K562 (cell line): ENCODE measurements around the gene HSPA1L. TPM values are rescaled to one million over a fixed set of nuclear protein-coding genes. Genes with fewer than 3 reads are reported as not detected.

Source experiments
- CBX5 ChIP-seq: IDR thresholded peaks from 2 replicates; pipeline ENCODE4 v1.6.1; 2014; ENCODE audit warnings: low read depth, borderline replicate concordance
- GABPB1 ChIP-seq: sonication (generic); formaldehyde crosslinking; IDR thresholded peaks from 2 replicates; pipeline ENCODE4 v1.8.0; 2022; ENCODE audit warnings: mild to moderate bottlenecking, missing genetic modification reagents
- ILF3 ChIP-seq: fragments of 450-650 bp; IDR thresholded peaks from 2 replicates; pipeline ENCODE4 v1.6.1; 2018; ENCODE audit warnings: antibody characterized with exemption, mild to moderate bottlenecking, moderate library complexity, borderline replicate concordance
- MTA2 ChIP-seq: fragments of 450-650 bp; IDR thresholded peaks from 2 replicates; pipeline ENCODE4 v1.6.1; 2016; ENCODE audit warnings: low read depth
- NR3C1 ChIP-seq: sonication (generic); formaldehyde crosslinking; IDR thresholded peaks from 2 replicates; pipeline ENCODE4 v1.8.1; 2022; ENCODE audit warnings: missing genetic modification reagents
- NR4A1 ChIP-seq, 2 experiments: fragments of 250-450 bp in 1 of 2; fragments of 450-650 bp in 1 of 2; sonication (Bioruptor Pico) in 1 of 2; IDR thresholded peaks; 2 replicates each; pipeline versions ENCODE4 v1.4.0 to v1.6.1; 2016 to 2020; ENCODE audit warnings: mild to moderate bottlenecking in 2 of 2, missing compliant biosample characterization in 1 of 2, missing genetic modification characterization in 1 of 2, moderate library complexity in 1 of 2
- POLR2AphosphoS5 ChIP-seq: IDR thresholded peaks from 2 replicates; pipeline ENCODE4 v1.6.1; 2011; ENCODE audit warnings: mild to moderate bottlenecking, low read depth, low read length, moderate library complexity; ENCODE audit not compliant: control insufficient read depth, insufficient read depth
- PTTG1 ChIP-seq: fragments of 450-650 bp; IDR thresholded peaks from 2 replicates; pipeline ENCODE4 v1.6.1; 2016; ENCODE audit warnings: low read depth, mild to moderate bottlenecking, missing genetic modification characterization, missing compliant biosample characterization
- SIX5 ChIP-seq, 2 experiments: IDR thresholded peaks; 2 replicates each; pipeline ENCODE4 v1.6.1; 2011; ENCODE audit warnings: low read length in 2 of 2, borderline replicate concordance in 1 of 2, low read depth in 1 of 2, mild to moderate bottlenecking in 1 of 2, moderate library complexity in 1 of 2; ENCODE audit not compliant: insufficient read depth in 1 of 2
- TCF3 ChIP-seq: sonication (generic); formaldehyde crosslinking; IDR thresholded peaks from 2 replicates; pipeline ENCODE4 v1.4.0; 2020; ENCODE audit warnings: mild to moderate bottlenecking, missing genetic modification reagents
- XRCC5 ChIP-seq: fragments of 200-400 bp; formaldehyde crosslinking; IDR thresholded peaks from 2 replicates; pipeline ENCODE4 v1.6.1; 2017; ENCODE audit warnings: low read depth, mild to moderate bottlenecking, low read length
- ZBTB1 ChIP-seq: sonication (generic); formaldehyde crosslinking; IDR thresholded peaks from 2 replicates; pipeline ENCODE4 v1.8.1; 2023; ENCODE audit warnings: missing genetic modification reagents, low read depth, mild to moderate bottlenecking, borderline replicate concordance
- ZNF175 ChIP-seq: fragments of 200-800 bp; sonication (Bioruptor generic); IDR thresholded peaks from 2 replicates; pipeline ENCODE4 v1.6.1; 2016; ENCODE audit warnings: low read depth, mild to moderate bottlenecking, missing genetic modification characterization, missing compliant biosample characterization
- ZSCAN32 ChIP-seq: fragments of 450-650 bp; formaldehyde crosslinking; IDR thresholded peaks from 2 replicates; pipeline ENCODE4 v1.4.0; 2020; ENCODE audit warnings: mild to moderate bottlenecking, moderate library complexity
- polyA plus RNA-seq, 8 experiments: library from polyadenylated mRNA; depleted of rRNA in 4 of 8; stranded (reverse) in 5 of 8; unstranded in 3 of 8; fragments of >200 nt; fragmentation: Nextera tagmentation in 2 of 8; fragmentation: Illumina TruSeq in 1 of 8; extraction: Ambion mirVana in 2 of 8; extraction: Trizol in 1 of 8; gene quantifications; 2 replicates each; pipeline versions ENCODE4 v1.2.1 to v1.2.3, GENCODE V29; 2011 to 2014; ENCODE audit warnings: inconsistent platforms in 1 of 8, missing spikeins in 1 of 8
- total RNA-seq, 7 experiments: library from RNA; depleted of rRNA in 6 of 7; stranded (reverse); fragments of >200 nt in 6 of 7; fragmentation: Illumina TruSeq in 2 of 7; extraction: Trizol in 2 of 7; gene quantifications; 2 replicates each; pipeline versions ENCODE4 v1.2.1 to v1.2.3, GENCODE V29; 2011 to 2021; ENCODE audit warnings: low replicate concordance in 1 of 7
- TF ChIP-seq, protein P1 (sequence below): fragments of 250-450 bp; sonication (Bioruptor Pico); IDR thresholded peaks from 2 replicates; pipeline ENCODE4 v1.5.0; 2020; ENCODE audit warnings: mild to moderate bottlenecking
- TF ChIP-seq, protein P2 (sequence below): sonication (generic); formaldehyde crosslinking; IDR thresholded peaks from 2 replicates; pipeline ENCODE4 v1.5.0; 2020; ENCODE audit warnings: missing genetic modification reagents
- TF ChIP-seq, protein P3 (sequence below): IDR thresholded peaks from 3 replicates; pipeline ENCODE4 v1.6.1; 2011; ENCODE audit warnings: borderline replicate concordance, mild to moderate bottlenecking, moderate library complexity; ENCODE audit not compliant: insufficient read length; ENCODE audit errors: extremely low read depth
- TF ChIP-seq, protein P4 (sequence below): fragments of 250-450 bp; sonication (Bioruptor Pico); IDR thresholded peaks from 2 replicates; pipeline ENCODE4 v1.5.0; 2022; ENCODE audit warnings: mild to moderate bottlenecking

The HSPA1L gene
- total and polyA plus RNA-seq, 9 of the 15 experiments (the other 6 are each of a cell fraction or from before 2014, with no cell fraction given): 0.14 to 2.1 (median 1.3) TPM

DNA sequence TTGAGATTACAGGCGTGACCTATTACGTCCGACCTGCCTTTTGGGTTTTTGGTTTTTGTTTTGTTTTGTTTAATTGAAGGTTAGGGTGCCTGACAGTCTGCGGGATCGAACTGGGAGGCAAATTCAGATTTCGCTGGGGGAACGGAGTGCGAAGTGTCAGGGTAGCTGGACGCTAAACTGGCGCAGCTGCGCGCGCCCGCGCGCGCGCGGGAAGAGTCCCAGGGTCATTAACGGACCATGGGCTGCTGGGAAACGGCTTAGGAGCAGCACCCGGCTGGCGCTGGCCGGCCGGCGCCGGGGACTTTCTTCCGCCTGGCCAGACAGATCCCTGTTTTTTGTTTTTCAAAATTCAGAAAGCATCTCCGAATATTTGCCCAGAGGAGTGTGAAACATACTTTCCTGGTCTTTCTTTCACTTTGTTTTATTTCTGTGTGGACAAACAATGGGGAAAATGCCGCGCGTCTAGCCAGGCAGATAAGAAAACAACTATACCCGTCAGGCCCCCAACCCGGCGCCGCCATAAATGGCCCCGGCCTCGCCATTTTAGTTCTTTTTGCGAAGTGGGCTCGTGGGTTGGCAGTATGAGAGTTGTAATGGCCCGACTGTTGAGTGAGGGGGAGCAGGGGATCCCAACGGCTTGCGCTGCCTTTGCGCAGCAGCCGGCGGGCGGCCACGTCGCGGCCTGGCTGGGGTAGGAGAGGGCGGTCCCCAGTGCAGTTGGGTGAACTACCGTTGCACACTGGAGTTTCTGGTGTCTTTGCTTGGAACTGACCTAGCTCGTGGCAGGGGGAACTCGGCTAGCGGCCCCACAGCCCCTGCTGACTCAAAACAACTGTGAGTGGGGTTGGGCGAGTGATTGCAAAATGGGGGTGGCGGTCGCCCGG, 19.5 kb upstream of the HSPA1L start (continued):
- TF ChIP-seq, protein P1, sequence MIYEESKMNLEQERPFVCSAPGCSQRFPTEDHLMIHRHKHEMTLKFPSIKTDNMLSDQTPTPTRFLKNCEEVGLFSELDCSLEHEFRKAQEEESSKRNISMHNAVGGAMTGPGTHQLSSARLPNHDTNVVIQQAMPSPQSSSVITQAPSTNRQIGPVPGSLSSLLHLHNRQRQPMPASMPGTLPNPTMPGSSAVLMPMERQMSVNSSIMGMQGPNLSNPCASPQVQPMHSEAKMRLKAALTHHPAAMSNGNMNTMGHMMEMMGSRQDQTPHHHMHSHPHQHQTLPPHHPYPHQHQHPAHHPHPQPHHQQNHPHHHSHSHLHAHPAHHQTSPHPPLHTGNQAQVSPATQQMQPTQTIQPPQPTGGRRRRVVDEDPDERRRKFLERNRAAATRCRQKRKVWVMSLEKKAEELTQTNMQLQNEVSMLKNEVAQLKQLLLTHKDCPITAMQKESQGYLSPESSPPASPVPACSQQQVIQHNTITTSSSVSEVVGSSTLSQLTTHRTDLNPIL (CRISPR knock-in tag): peak; percentile 55; the same call in 1 of the 2 replicates
- TF ChIP-seq, protein P2, sequence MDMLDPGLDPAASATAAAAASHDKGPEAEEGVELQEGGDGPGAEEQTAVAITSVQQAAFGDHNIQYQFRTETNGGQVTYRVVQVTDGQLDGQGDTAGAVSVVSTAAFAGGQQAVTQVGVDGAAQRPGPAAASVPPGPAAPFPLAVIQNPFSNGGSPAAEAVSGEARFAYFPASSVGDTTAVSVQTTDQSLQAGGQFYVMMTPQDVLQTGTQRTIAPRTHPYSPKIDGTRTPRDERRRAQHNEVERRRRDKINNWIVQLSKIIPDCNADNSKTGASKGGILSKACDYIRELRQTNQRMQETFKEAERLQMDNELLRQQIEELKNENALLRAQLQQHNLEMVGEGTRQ (CRISPR knock-in tag): no peak
- TF ChIP-seq XRCC5: peak; percentile 84; the same call in 1 of the 2 replicates
- TF ChIP-seq NR3C1 (CRISPR knock-in tag): no peak
- peak; percentile 100 for TF ChIP-seq POLR2AphosphoS5
- no peak; the same call in 1 of the 2 replicates for TF ChIP-seq ZSCAN32 (CRISPR knock-in tag)
- TF ChIP-seq NR4A1 (CRISPR knock-in tag; IDR thresholded peaks at IDR 0.05): peak; percentile 97
- peak; percentile 95 for TF ChIP-seq NR4A1 (tag; IDR thresholded peaks at IDR 0.05)
- TF ChIP-seq PTTG1 (tag): no peak
- TF ChIP-seq GABPB1 (CRISPR knock-in tag): peak; percentile 86
- TF ChIP-seq ILF3: no peak
- no peak for TF ChIP-seq MTA2
- peak; percentile 95 for TF ChIP-seq ZNF175 (CRISPR knock-in tag)
- peak; percentile 44; the same call in 1 of the 2 replicates for TF ChIP-seq TCF3 (CRISPR knock-in tag)
- 0 out of 4 replicates have a peak, but pooled peaks of 1 of the 2 experiments have one; percentile 20 for TF ChIP-seq SIX5 (IDR thresholded peaks at IDR 0.05; ENCODE audit: borderline replicate concordance in 1 of 2, insufficient read depth in 1 of 2, low read depth in 1 of 2, low read length in 2 of 2)
- TF ChIP-seq, protein P3, sequence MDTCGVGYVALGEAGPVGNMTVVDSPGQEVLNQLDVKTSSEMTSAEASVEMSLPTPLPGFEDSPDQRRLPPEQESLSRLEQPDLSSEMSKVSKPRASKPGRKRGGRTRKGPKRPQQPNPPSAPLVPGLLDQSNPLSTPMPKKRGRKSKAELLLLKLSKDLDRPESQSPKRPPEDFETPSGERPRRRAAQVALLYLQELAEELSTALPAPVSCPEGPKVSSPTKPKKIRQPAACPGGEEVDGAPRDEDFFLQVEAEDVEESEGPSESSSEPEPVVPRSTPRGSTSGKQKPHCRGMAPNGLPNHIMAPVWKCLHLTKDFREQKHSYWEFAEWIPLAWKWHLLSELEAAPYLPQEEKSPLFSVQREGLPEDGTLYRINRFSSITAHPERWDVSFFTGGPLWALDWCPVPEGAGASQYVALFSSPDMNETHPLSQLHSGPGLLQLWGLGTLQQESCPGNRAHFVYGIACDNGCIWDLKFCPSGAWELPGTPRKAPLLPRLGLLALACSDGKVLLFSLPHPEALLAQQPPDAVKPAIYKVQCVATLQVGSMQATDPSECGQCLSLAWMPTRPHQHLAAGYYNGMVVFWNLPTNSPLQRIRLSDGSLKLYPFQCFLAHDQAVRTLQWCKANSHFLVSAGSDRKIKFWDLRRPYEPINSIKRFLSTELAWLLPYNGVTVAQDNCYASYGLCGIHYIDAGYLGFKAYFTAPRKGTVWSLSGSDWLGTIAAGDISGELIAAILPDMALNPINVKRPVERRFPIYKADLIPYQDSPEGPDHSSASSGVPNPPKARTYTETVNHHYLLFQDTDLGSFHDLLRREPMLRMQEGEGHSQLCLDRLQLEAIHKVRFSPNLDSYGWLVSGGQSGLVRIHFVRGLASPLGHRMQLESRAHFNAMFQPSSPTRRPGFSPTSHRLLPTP: no peak
- TF ChIP-seq ZBTB1 (CRISPR knock-in tag): peak; percentile 91
- TF ChIP-seq CBX5: no peak
- TF ChIP-seq, protein P4, sequence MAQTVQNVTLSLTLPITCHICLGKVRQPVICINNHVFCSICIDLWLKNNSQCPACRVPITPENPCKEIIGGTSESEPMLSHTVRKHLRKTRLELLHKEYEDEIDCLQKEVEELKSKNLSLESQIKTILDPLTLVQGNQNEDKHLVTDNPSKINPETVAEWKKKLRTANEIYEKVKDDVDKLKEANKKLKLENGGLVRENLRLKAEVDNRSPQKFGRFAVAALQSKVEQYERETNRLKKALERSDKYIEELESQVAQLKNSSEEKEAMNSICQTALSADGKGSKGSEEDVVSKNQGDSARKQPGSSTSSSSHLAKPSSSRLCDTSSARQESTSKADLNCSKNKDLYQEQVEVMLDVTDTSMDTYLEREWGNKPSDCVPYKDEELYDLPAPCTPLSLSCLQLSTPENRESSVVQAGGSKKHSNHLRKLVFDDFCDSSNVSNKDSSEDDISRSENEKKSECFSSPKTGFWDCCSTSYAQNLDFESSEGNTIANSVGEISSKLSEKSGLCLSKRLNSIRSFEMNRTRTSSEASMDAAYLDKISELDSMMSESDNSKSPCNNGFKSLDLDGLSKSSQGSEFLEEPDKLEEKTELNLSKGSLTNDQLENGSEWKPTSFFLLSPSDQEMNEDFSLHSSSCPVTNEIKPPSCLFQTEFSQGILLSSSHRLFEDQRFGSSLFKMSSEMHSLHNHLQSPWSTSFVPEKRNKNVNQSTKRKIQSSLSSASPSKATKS (CRISPR knock-in tag): 0 out of 2 replicates have a peak, but pooled peaks have one; percentile 25
